ENCODE results near the gene ZNF280A. TPM values are rescaled to one million over a fixed set of nuclear protein-coding genes. Genes with fewer than 3 reads are reported as not detected.

Gene ZNF280A
- total and polyA plus RNA-seq, 2 experiments from 2014 or later = not detected

GRCh38 chr22:22464541-22465054, 55.5 kb downstream of the ZNF280A start (continued):
- no peak for TF ChIP-seq ZNF462 (CRISPR knock-in tag; IDR thresholded peaks at IDR 0.05)
- no peak for TF ChIP-seq ZNF331 (CRISPR knock-in tag; IDR thresholded peaks at IDR 0.05; ENCODE audit: low read depth)
- TF ChIP-seq EZH2phosphoT487 (IDR thresholded peaks at IDR 0.05; ENCODE audit: unreplicated experiment) = no peak
- TF ChIP-seq ZNF114 (CRISPR knock-in tag; IDR thresholded peaks at IDR 0.05) = no peak
- no peak for TF ChIP-seq NANOG (IDR thresholded peaks at IDR 0.05; ENCODE audit: borderline replicate concordance)
- no peak for TF ChIP-seq POLR2AphosphoS5 (IDR thresholded peaks at IDR 0.05; ENCODE audit: low read depth)
- TF ChIP-seq STAT1 (IDR thresholded peaks at IDR 0.05; ENCODE audit: unreplicated experiment) = no peak
- TF ChIP-seq JUNB (IDR thresholded peaks at IDR 0.05; ENCODE audit: unreplicated experiment) = no peak
- no peak for TF ChIP-seq ETS1 (IDR thresholded peaks at IDR 0.05)
- TF ChIP-seq EZH2 (IDR thresholded peaks at IDR 0.05; ENCODE audit: low read depth, unreplicated experiment) = no peak
- no peak for TF ChIP-seq CREB1 (CRISPR knock-in tag; IDR thresholded peaks at IDR 0.05; ENCODE audit: low read depth)

Data from GM23338 (cell line).